ENCODE results near the gene TCERG1L. TPM values are rescaled to one million over a fixed set of nuclear protein-coding genes. Genes with fewer than 3 reads are reported as not detected.

TCERG1L gene
- total and polyA plus RNA-seq, 9 of the 15 experiments (the other 6 are each of a cell fraction or from before 2014, with no cell fraction given): not detected

DNA sequence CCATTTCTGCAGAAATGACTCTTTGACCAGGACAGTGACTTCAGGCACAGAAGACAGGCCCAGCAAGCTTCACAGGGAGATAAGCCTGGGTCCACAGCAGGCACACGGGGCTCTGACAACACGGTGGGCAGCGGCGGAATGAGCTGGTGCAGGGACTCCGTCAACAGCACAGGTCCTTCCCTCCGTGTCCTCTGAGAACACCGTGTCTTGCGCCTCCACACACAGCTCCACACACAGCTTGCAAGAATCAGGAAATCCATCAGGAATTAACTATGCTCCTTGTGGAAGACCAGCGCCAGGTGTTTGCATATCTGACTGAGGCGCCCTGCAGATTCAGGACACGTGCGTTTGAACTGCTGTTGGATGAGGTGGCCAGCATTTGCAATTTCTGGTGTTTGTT, 39.6 kb downstream of the TCERG1L start:
- Histone ChIP-seq H4K20me1 (replicated peaks; ENCODE audit: control insufficient read depth, insufficient read depth, low read length) (no peaks in the 10 kb centered on the region), H3K36me3 (ENCODE audit: control insufficient read depth, insufficient read depth, low read length) (no peaks in the 10 kb centered on the region), H3K27ac (ENCODE audit: extremely low read depth, low read depth, low read length) (no peak overlapping the region), H3K4me1 (replicated peaks in 1 of 2; ENCODE audit: control insufficient read depth in 2 of 2, insufficient read depth in 2 of 2, low read length in 2 of 2) (no peaks in the 10 kb centered on the region), H3K4me2 (ENCODE audit: insufficient read depth, low read length) (no peak overlapping the region), H3K79me2 (ENCODE audit: control insufficient read depth, insufficient read depth, low read length) (no peaks in the 10 kb centered on the region), H3K9ac (ENCODE audit: insufficient read depth in 1 of 2, low read depth in 2 of 2, low read length in 2 of 2) (no peak overlapping the region), H2AFZ (ENCODE audit: low read depth, low read length) (no peak overlapping the region), H3K27me3 (ENCODE audit: control insufficient read depth in 2 of 2, insufficient read depth in 2 of 2, low read length in 2 of 2) (no peaks in the 10 kb centered on the region; a peak in 1 of 5 replicates), H3K9me3 (replicated peaks; ENCODE audit: control insufficient read depth, insufficient read depth, low read depth, low read length) (no peaks in the 10 kb centered on the region), H3K4me3 (no peak overlapping the region), H3K9me1 (ENCODE audit: control insufficient read depth, insufficient read depth, low read length) (no peaks in the 10 kb centered on the region)
- BruUV-seq (replicated peaks): no TSS peak
- POLR2A ChIA-PET: interaction anchor here (0.7 kb wide), 1 partner anchor 14 kb away, joined by 3 read pairs; no protein-coding TSS in a partner anchor
- intact Hi-C loops (cut with micrococcal nuclease) (no loop called here), in situ Hi-C loops (cut with MboI) (no loop called here)
- no peak for FAIRE-seq
- ATAC-seq: no peak
- 0% methylated on average over 12 of the region's 12 CpGs for WGBS (ENCODE audit: insufficient coverage, low coverage, missing lambda C conversion rate)
- CTCF ChIA-PET (ENCODE audit: low intra/inter-chr PET ratio): no interaction called here
- TF ChIP-seq, protein P1, sequence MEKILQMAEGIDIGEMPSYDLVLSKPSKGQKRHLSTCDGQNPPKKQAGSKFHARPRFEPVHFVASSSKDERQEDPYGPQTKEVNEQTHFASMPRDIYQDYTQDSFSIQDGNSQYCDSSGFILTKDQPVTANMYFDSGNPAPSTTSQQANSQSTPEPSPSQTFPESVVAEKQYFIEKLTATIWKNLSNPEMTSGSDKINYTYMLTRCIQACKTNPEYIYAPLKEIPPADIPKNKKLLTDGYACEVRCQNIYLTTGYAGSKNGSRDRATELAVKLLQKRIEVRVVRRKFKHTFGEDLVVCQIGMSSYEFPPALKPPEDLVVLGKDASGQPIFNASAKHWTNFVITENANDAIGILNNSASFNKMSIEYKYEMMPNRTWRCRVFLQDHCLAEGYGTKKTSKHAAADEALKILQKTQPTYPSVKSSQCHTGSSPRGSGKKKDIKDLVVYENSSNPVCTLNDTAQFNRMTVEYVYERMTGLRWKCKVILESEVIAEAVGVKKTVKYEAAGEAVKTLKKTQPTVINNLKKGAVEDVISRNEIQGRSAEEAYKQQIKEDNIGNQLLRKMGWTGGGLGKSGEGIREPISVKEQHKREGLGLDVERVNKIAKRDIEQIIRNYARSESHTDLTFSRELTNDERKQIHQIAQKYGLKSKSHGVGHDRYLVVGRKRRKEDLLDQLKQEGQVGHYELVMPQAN (IDR thresholded peaks at IDR 0.05; ENCODE audit: borderline replicate concordance): no peak
- no peak for TF ChIP-seq ZNF121 (CRISPR knock-in tag; conservative IDR thresholded peaks at IDR 0.05)
- TF ChIP-seq, protein P2, sequence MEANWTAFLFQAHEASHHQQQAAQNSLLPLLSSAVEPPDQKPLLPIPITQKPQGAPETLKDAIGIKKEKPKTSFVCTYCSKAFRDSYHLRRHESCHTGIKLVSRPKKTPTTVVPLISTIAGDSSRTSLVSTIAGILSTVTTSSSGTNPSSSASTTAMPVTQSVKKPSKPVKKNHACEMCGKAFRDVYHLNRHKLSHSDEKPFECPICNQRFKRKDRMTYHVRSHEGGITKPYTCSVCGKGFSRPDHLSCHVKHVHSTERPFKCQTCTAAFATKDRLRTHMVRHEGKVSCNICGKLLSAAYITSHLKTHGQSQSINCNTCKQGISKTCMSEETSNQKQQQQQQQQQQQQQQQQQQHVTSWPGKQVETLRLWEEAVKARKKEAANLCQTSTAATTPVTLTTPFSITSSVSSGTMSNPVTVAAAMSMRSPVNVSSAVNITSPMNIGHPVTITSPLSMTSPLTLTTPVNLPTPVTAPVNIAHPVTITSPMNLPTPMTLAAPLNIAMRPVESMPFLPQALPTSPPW (CRISPR knock-in tag; IDR thresholded peaks at IDR 0.05): no peak
- DNase-seq (ENCODE audit: extremely low read depth in 1 of 4, low spot score in 3 of 4): no peak
